Activated gamma-delta T cell (primary cell): ENCODE measurements around the gene IGIP.
"Not testable (repeated sequence)": the region's sequence is repeated elsewhere in the genome, so short reads cannot be mapped to it uniquely, and the experiment has no call there.

Source experiments
- DNase-seq: peaks from one replicate; lab custom pipeline; 2025; lab: John Stamatoyannopoulos, UW

IGIP gene

GRCh38 chr5:140141241-140141640, 15.5 kb downstream of the IGIP start:
- no peak for DNase-seq

GRCh38 chr5:140142246-140142645, 16.5 kb downstream of the IGIP start:
- no peak for DNase-seq

GRCh38 chr5:140142856-140143255, 17.1 kb downstream of the IGIP start:
- DNase-seq: no peak

- DNase-seq: no peak
These were observed 18.0 kb downstream of the IGIP start for GRCh38 chr5:140143521-140144258.

GRCh38 chr5:140145256-140145655, 19.5 kb downstream of the IGIP start:
- no peak for DNase-seq

- DNase-seq: peak; percentile 34
These were observed 20.2 kb downstream of the IGIP start for GRCh38 chr5:140145818-140146522.

GRCh38 chr5:140146523-140146842, 20.7 kb downstream of the IGIP start:
- DNase-seq: no peak

GRCh38 chr5:140147460-140147859, 21.7 kb downstream of the IGIP start:
- DNase-seq: no peak

- DNase-seq: no peak
These were observed 22.8 kb downstream of the IGIP start for GRCh38 chr5:140148508-140148907.

GRCh38 chr5:140150201-140150600, 24.5 kb downstream of the IGIP start:
- no peak for DNase-seq

GRCh38 chr5:140151144-140152021, 25.6 kb downstream of the IGIP start:
- DNase-seq: no peak

GRCh38 chr5:140152022-140152999, 26.6 kb downstream of the IGIP start:
- no peak for DNase-seq

- no peak for DNase-seq
These were observed 27.5 kb downstream of the IGIP start for GRCh38 chr5:140153255-140153654.

- DNase-seq: no peak
These were observed 28.2 kb downstream of the IGIP start for GRCh38 chr5:140153905-140154304.

GRCh38 chr5:140154710-140155381, 29.1 kb downstream of the IGIP start:
- not testable (repeated sequence) for DNase-seq

GRCh38 chr5:140157032-140157781, 31.5 kb downstream of the IGIP start:
- peak; percentile 45 for DNase-seq

GRCh38 chr5:140159014-140159927, 33.5 kb downstream of the IGIP start:
- no peak for DNase-seq

GRCh38 chr5:140162275-140162674, 36.5 kb downstream of the IGIP start:
- DNase-seq: no peak

GRCh38 chr5:140162781-140163180, 37.0 kb downstream of the IGIP start:
- no peak for DNase-seq
